ENCODE measurements around the gene EXOC1L. TPM values are rescaled to one million over a fixed set of nuclear protein-coding genes. Genes with fewer than 3 reads are reported as not detected.

The EXOC1L gene
- total and polyA plus RNA-seq, 12 donors, result 0.17 TPM; not detected in 11

GRCh38 chr4:55857586-55857985 is 38.0 kb downstream of the EXOC1L start:
- Histone ChIP-seq H3K4me1 (replicated peaks in 1 of 2) (peaks cover 9 to 16% of the 10 kb centered on the region in 2 donors), H3K9me3 (replicated peaks in 1 of 3) (no peaks in the 10 kb centered on the region), H3K27me3 (no peaks in the 10 kb centered on the region), H3K36me3 (replicated peaks in 1 of 2) (no peaks in the 10 kb centered on the region), H3K27ac (no peak overlapping the region), H3K4me3 (no peak overlapping the region)
- TF ChIP-seq POLR2A (IDR thresholded peaks at IDR 0.05) (no peak), CTCF (IDR thresholded peaks at IDR 0.05) (no peak)
- WGBS, 4 donors, result 89 to 97% (median 96%) methylated on average over 1 of the region's 1 CpG
- intact Hi-C loops (cut with DNase I), result no loop called here
- no peak for DNase-seq

- Histone ChIP-seq H3K36me3 (replicated peaks in 1 of 2) (no peaks in the 10 kb centered on the region), H3K4me1 (replicated peaks in 1 of 2) (peaks cover 4 to 10% of the 10 kb centered on the region in 2 donors), H3K4me3 (no peak overlapping the region), H3K9me3 (replicated peaks in 1 of 3) (no peaks in the 10 kb centered on the region), H3K27ac (no peak overlapping the region), H3K27me3 (no peaks in the 10 kb centered on the region)
- no peak for DNase-seq
- intact Hi-C loops (cut with DNase I), result no loop called here
- WGBS, 4 donors, result 63 to 92% (median 75%) methylated on average over 2 of the region's 2 CpGs
- TF ChIP-seq CTCF (IDR thresholded peaks at IDR 0.05) (no peak), POLR2A (IDR thresholded peaks at IDR 0.05) (no peak)
Measured at GRCh38 chr4:55859711-55860110, 40.1 kb downstream of the EXOC1L start.

GRCh38 chr4:55864577-55865223 is 45.1 kb downstream of the EXOC1L start:
- intact Hi-C loops (cut with DNase I), result no loop called here
- no peak for DNase-seq
- H3K4me1 ChIP-seq (replicated peaks in 1 of 2), result peaks cover 17 to 25% of the 10 kb centered on the region in 2 donors
- H3K9me3 ChIP-seq (replicated peaks in 1 of 3), result no peaks in the 10 kb centered on the region
- H3K4me3 ChIP-seq, result no peak overlapping the region
- H3K36me3 ChIP-seq (replicated peaks in 1 of 2), result peaks cover 0 to 12% of the 10 kb centered on the region in 2 donors
- H3K27me3 ChIP-seq, result no peaks in the 10 kb centered on the region
- no peak for TF ChIP-seq CTCF (IDR thresholded peaks at IDR 0.05)
- TF ChIP-seq POLR2A (IDR thresholded peaks at IDR 0.05), result no peak
- WGBS, 4 donors, result 93 to 98% (median 95%) methylated on average over 1 of the region's 1 CpG
- peak overlapping the region in 2 of 5 donors; percentile 53 to 61 for H3K27ac ChIP-seq

- DNase-seq, result no peak
- 33 to 44% (median 34%) methylated on average over 2 of the region's 2 CpGs for WGBS, 4 donors
- Histone ChIP-seq H3K9me3 (replicated peaks in 1 of 3) (no peaks in the 10 kb centered on the region), H3K4me1 (replicated peaks in 1 of 2) (peaks cover 17 to 25% of the 10 kb centered on the region in 2 donors), H3K27ac (peak overlapping the region in 3 of 5 donors; percentile 46 to 61 (median 53)), H3K4me3 (no peak overlapping the region), H3K27me3 (no peaks in the 10 kb centered on the region), H3K36me3 (replicated peaks in 1 of 2) (peaks cover 0 to 16% of the 10 kb centered on the region in 2 donors)
- TF ChIP-seq POLR2A (IDR thresholded peaks at IDR 0.05) (no peak), CTCF (IDR thresholded peaks at IDR 0.05) (no peak)
- intact Hi-C loops (cut with DNase I), result no loop called here
Measured at GRCh38 chr4:55865228-55865806, 45.7 kb downstream of the EXOC1L start.

Measured in adrenal gland (tissue), 12 donors.